DOHH2 (cell line): Measurements from ENCODE around the gene ATAD3B.

Source experiments
- H3F3A ChIP-seq: fragments of 200-600 bp; sonication (generic), shearing (Covaris generic); 2 replicates; pipeline ENCODE4 v1.6.0; 2016; ENCODE audit warnings: antibody characterized with exemption, mild to moderate bottlenecking; ENCODE audit not compliant: control insufficient read depth, insufficient read depth
- H3K27ac ChIP-seq: fragments of 200-600 bp; sonication (generic); 2 replicates; pipeline ENCODE4 v1.5.1; 2014; ENCODE audit warnings: low read depth, mild to moderate bottlenecking, low read length, moderate library complexity
- H3K27me3 ChIP-seq: fragments of 200-600 bp; sonication (generic); 2 replicates; pipeline ENCODE4 v1.6.1; 2014; ENCODE audit warnings: mild to moderate bottlenecking, low read length, mixed read lengths; ENCODE audit not compliant: control insufficient read depth
- H3K36me3 ChIP-seq: fragments of 200-600 bp; sonication (generic); 2 replicates; pipeline ENCODE4 v1.6.1; 2014; ENCODE audit warnings: mild to moderate bottlenecking, low read length, moderate library complexity, mixed read lengths; ENCODE audit not compliant: control insufficient read depth
- H3K4me1 ChIP-seq: fragments of 200-600 bp; sonication (generic); 2 replicates; pipeline ENCODE4 v1.6.1; 2014; ENCODE audit warnings: mild to moderate bottlenecking, low read length, mixed read lengths; ENCODE audit not compliant: control insufficient read depth
- H3K4me2 ChIP-seq: fragments of 200-600 bp; sonication (generic); 2 replicates; pipeline ENCODE4 v1.6.0; 2014; ENCODE audit warnings: mild to moderate bottlenecking, low read length, moderate library complexity
- H3K4me3 ChIP-seq: fragments of 200-600 bp; sonication (generic); 2 replicates; pipeline ENCODE4 v1.5.1; 2014; ENCODE audit warnings: mild to moderate bottlenecking, low read length, mixed read lengths
- H3K79me2 ChIP-seq: fragments of 200-600 bp; sonication (generic); 2 replicates; pipeline ENCODE4 v1.6.1; 2014; ENCODE audit warnings: mild to moderate bottlenecking, low read length, mixed read lengths; ENCODE audit not compliant: control insufficient read depth
- H3K9me2 ChIP-seq: fragments of 200-600 bp; sonication (generic); replicated peaks from 2 replicates; pipeline ENCODE4 v1.6.1; 2014; ENCODE audit warnings: mild to moderate bottlenecking, low read length, mixed read lengths; ENCODE audit not compliant: control insufficient read depth
- H3K9me3 ChIP-seq: fragments of 200-600 bp; sonication (generic); 2 replicates; pipeline ENCODE4 v1.6.1; 2014; ENCODE audit warnings: antibody characterized with exemption, low read length, mixed read lengths; ENCODE audit not compliant: control insufficient read depth, insufficient read depth
- H4K20me1 ChIP-seq: fragments of 200-600 bp; sonication (generic); 2 replicates; pipeline ENCODE4 v1.6.0; 2014; ENCODE audit warnings: low read depth, mild to moderate bottlenecking, antibody characterized with exemption, low read length, moderate library complexity; ENCODE audit not compliant: control insufficient read depth, insufficient read depth
- EZH2phosphoT487 ChIP-seq: fragments of 200-600 bp; sonication (generic); IDR thresholded peaks from 2 replicates; pipeline ENCODE4 v1.6.1; 2017; ENCODE audit warnings: borderline replicate concordance, mild to moderate bottlenecking, antibody characterized with exemption, low read length, moderate library complexity, mixed read lengths
- TF ChIP-seq, protein P1 (sequence below): fragments of 200-600 bp; sonication (generic); IDR thresholded peaks from one replicate; pipeline ENCODE4 v1.5.1; 2014; ENCODE audit warnings: antibody characterized with exemption, mild to moderate bottlenecking, low read depth, low read length; ENCODE audit not compliant: poor library complexity, severe bottlenecking

The ATAD3B gene

DNA sequence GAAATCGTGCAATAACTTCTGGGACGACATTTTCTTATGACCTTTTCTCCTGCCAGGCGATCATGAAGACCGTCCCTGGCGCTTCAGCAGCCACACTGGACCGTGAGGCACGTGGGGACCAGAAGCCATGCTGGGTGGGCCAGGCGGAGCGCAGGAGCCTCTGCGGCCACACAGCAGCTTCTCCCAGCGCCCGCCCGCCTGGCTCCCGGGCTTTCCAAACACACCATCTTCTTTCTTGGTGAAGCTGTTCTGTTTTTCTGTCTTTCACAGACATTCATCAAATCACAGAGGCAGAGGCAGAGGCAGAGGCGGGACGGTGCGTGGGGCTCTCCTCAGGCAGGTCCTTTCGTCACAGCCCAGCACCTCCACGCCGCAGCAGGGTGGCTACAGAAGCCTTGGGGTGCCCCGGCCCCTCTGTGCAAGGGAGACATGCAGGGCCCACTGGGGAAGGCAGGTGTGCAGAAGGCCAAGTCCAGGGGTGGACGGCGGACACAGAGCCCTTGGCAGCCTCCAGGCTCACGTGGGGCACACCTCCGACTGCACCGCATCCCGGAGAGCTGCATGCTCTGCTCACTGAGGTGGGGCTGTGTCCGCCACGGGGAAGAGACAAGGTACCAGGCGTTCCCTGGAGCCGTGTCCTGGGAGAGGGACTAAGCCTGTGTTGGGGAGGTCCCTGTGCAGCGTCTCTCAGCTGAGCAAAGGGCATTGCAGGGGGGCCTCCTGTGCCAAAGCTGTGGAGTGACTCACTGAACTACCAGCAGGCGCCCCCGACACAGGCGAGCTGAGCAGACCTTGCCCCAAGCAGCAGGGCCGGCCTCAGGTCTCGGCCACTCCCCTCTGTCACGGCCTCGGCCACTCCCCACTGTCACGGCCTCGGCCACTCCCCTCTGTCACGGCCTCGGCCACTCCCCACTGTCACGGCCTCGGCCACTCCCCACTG is 71.5 kb downstream of the ATAD3B start:
- H4K20me1 ChIP-seq = no peaks in the 10 kb centered on the region
- no peaks in the 10 kb centered on the region for H3K27me3 ChIP-seq
- H3F3A ChIP-seq = no peaks in the 10 kb centered on the region
- H3K4me1 ChIP-seq = no peaks in the 10 kb centered on the region
- H3K9me2 ChIP-seq = no peaks in the 10 kb centered on the region
- H3K79me2 ChIP-seq = no peaks in the 10 kb centered on the region
- no peaks in the 10 kb centered on the region for H3K9me3 ChIP-seq
- H3K36me3 ChIP-seq = peaks cover 34% of the 10 kb centered on the region
- no peak overlapping the region for H3K4me3 ChIP-seq
- no peak overlapping the region for H3K4me2 ChIP-seq
- TF ChIP-seq, protein P1, sequence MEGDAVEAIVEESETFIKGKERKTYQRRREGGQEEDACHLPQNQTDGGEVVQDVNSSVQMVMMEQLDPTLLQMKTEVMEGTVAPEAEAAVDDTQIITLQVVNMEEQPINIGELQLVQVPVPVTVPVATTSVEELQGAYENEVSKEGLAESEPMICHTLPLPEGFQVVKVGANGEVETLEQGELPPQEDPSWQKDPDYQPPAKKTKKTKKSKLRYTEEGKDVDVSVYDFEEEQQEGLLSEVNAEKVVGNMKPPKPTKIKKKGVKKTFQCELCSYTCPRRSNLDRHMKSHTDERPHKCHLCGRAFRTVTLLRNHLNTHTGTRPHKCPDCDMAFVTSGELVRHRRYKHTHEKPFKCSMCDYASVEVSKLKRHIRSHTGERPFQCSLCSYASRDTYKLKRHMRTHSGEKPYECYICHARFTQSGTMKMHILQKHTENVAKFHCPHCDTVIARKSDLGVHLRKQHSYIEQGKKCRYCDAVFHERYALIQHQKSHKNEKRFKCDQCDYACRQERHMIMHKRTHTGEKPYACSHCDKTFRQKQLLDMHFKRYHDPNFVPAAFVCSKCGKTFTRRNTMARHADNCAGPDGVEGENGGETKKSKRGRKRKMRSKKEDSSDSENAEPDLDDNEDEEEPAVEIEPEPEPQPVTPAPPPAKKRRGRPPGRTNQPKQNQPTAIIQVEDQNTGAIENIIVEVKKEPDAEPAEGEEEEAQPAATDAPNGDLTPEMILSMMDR = no peak
- TF ChIP-seq EZH2phosphoT487 = no peak
- no peak overlapping the region for H3K27ac ChIP-seq

DNA sequence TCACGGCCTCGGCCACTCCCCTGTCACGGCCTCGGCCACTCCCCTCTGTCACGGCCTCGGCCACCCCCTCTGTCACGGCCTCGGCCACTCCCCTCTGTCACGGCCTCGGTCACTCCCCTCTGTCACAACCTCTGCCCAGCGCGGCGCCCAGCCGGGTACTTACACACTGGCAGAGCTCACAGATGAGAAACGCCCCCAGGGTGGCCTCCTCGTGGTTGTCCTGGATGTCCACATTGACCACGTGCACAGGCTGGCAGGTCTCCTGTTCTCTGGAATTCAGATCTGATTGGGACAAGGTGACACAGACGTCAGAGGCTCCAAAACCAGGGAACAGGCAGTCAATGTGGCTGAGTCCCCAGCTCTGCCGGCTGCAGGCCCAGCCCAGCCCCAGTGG is 72.1 kb downstream of the ATAD3B start:
- H3K4me3 ChIP-seq = no peak overlapping the region
- H3K9me3 ChIP-seq = no peaks in the 10 kb centered on the region
- H3K36me3 ChIP-seq = peaks cover 35% of the 10 kb centered on the region
- H3K9me2 ChIP-seq = no peaks in the 10 kb centered on the region
- no peak overlapping the region for H3K4me2 ChIP-seq
- H3K79me2 ChIP-seq = peaks cover 1% of the 10 kb centered on the region
- TF ChIP-seq, protein P1 = no peak
- TF ChIP-seq EZH2phosphoT487 = no peak
- H3K27me3 ChIP-seq = no peaks in the 10 kb centered on the region
- no peaks in the 10 kb centered on the region for H4K20me1 ChIP-seq
- H3K4me1 ChIP-seq = no peaks in the 10 kb centered on the region
- H3K27ac ChIP-seq = no peak overlapping the region
- no peaks in the 10 kb centered on the region for H3F3A ChIP-seq

DNA sequence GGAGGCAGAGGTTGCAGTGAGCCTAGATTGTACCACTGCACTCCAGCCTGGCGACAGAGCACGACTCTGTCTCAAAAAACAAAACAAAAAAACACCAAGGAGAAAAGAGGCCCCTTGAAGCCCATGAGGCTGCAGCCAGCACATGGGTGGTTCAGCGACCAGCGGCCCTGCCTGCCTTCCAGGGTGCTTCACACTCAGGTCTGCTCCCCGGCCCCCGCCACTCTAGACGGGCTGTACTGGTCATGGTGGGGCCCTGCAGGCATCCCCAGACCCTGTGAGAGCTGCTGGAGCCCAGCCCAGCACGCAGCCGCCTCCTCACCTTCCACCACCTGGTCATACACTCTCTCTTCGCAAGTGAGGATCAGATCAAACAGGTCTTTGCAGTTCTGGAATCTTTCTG is 73.0 kb downstream of the ATAD3B start:
- Histone ChIP-seq H3K9me2 (no peaks in the 10 kb centered on the region), H3K4me1 (no peaks in the 10 kb centered on the region), H3K27ac (no peak overlapping the region), H3K4me2 (no peak overlapping the region), H3K9me3 (no peaks in the 10 kb centered on the region), H4K20me1 (no peaks in the 10 kb centered on the region), H3K27me3 (no peaks in the 10 kb centered on the region), H3K79me2 (peaks cover 3% of the 10 kb centered on the region), H3F3A (no peaks in the 10 kb centered on the region), H3K36me3 (peaks cover 37% of the 10 kb centered on the region), H3K4me3 (no peak overlapping the region)
- TF ChIP-seq EZH2phosphoT487 = no peak
- TF ChIP-seq, protein P1 = no peak
